C4-2B (cell line): ENCODE results near the gene MARS2.

Source experiments
- ZFX ChIP-seq: fragments of 450-650 bp; IDR thresholded peaks from 2 replicates; pipeline ENCODE4 v1.6.1; 2017
- TF ChIP-seq, protein P1 (sequence below): fragments of 450-650 bp; conservative IDR thresholded peaks from 2 replicates; pipeline ENCODE4 v1.5.1; 2017; ENCODE audit warnings: mild to moderate bottlenecking

- TF ChIP-seq, protein P1, sequence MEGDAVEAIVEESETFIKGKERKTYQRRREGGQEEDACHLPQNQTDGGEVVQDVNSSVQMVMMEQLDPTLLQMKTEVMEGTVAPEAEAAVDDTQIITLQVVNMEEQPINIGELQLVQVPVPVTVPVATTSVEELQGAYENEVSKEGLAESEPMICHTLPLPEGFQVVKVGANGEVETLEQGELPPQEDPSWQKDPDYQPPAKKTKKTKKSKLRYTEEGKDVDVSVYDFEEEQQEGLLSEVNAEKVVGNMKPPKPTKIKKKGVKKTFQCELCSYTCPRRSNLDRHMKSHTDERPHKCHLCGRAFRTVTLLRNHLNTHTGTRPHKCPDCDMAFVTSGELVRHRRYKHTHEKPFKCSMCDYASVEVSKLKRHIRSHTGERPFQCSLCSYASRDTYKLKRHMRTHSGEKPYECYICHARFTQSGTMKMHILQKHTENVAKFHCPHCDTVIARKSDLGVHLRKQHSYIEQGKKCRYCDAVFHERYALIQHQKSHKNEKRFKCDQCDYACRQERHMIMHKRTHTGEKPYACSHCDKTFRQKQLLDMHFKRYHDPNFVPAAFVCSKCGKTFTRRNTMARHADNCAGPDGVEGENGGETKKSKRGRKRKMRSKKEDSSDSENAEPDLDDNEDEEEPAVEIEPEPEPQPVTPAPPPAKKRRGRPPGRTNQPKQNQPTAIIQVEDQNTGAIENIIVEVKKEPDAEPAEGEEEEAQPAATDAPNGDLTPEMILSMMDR = no peak
- no peak for TF ChIP-seq ZFX
Observed at GRCh38 chr2:197704434-197705120, 592 bp upstream of the MARS2 start.
